A673 (cell line): ENCODE measurements around the gene NCOA3.

Experiments used
- CTCF ChIP-seq: fragments of 300-800, 200-600 bp; sonication (generic); conservative IDR thresholded peaks from 2 replicates; pipeline ENCODE4 v1.5.1; 2017; ENCODE audit warnings: low read depth, mild to moderate bottlenecking, antibody characterized with exemption, low read length, moderate library complexity, mixed read lengths
- EZH2 ChIP-seq: fragments of 200-600 bp; sonication (generic); IDR thresholded peaks from 2 replicates; pipeline ENCODE4 v1.6.1; 2017; ENCODE audit warnings: borderline replicate concordance, low read depth, mild to moderate bottlenecking, mixed read lengths, antibody characterized with exemption, low read length; ENCODE audit not compliant: poor library complexity, severe bottlenecking

GRCh38 chr20:47669489-47669888 lies 167.8 kb downstream of the NCOA3 start:
- TF ChIP-seq CTCF = no peak
- no peak for TF ChIP-seq EZH2
